Measurements from ENCODE around the gene CCNL1. TPM values are rescaled to one million over a fixed set of nuclear protein-coding genes. Genes with fewer than 3 reads are reported as not detected.
A peak's percentile ranks its signal among the peaks of the same experiment; 100 is the strongest.

The CCNL1 gene
- total RNA-seq, 1 donor, result 194 TPM

DNA sequence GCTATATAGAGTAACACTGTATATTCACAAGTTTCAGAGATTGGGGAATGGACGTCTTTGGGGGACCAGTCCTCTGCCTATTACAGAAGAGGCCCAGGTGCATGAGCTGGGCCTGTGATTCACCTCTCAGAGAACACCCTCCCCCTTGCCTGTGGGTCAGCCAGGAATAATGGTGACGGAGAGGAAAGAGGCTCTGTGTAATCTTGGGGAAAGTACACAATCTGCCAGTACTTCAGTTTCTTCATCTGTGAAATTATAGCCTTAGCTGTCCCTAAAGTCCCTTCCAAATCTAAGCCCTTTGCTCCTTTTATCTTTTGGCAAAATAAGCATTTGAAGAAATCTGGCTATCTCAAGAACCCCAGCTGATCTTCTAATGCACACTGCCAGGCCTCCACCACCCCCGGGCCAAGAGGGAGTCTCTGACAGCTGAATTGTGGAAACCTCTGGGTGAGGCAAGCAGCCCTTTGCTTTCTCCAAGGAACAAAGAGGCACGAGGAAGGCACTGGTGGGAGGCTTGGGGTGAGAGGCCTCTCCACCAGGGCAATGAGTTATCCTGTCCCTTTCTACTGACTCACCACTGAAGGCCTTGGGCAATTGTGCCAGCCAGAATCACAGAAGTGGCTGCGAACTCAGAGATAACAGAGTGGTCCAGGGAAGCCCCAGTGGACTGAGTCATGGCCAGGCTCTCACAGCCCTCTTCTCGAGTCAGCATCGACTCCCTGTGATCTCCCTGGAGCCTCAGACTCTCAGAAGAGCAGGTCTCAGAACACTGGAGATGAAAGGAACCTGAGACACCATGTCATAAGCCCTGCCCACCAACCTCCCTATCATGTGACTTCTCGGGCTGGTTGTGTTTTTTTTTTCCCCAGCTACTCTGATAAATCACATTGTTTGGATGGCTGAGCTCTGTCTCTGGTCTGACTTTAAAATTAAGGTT is 31.8 kb downstream of the CCNL1 start:
- H3K4me3 ChIP-seq (ENCODE audit: insufficient read depth, low read length), result no peak overlapping the region
- no peaks in the 10 kb centered on the region for H3K9me3 ChIP-seq (ENCODE audit: low read depth, low read length)
- peak overlapping the region; percentile 36 for H2AFZ ChIP-seq (ENCODE audit: low read length)
- no peaks in the 10 kb centered on the region for H4K20me1 ChIP-seq (ENCODE audit: insufficient read depth, low read length)
- TF ChIP-seq, protein P1, sequence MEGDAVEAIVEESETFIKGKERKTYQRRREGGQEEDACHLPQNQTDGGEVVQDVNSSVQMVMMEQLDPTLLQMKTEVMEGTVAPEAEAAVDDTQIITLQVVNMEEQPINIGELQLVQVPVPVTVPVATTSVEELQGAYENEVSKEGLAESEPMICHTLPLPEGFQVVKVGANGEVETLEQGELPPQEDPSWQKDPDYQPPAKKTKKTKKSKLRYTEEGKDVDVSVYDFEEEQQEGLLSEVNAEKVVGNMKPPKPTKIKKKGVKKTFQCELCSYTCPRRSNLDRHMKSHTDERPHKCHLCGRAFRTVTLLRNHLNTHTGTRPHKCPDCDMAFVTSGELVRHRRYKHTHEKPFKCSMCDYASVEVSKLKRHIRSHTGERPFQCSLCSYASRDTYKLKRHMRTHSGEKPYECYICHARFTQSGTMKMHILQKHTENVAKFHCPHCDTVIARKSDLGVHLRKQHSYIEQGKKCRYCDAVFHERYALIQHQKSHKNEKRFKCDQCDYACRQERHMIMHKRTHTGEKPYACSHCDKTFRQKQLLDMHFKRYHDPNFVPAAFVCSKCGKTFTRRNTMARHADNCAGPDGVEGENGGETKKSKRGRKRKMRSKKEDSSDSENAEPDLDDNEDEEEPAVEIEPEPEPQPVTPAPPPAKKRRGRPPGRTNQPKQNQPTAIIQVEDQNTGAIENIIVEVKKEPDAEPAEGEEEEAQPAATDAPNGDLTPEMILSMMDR (IDR thresholded peaks at IDR 0.05; ENCODE audit: extremely low read depth, low read depth, low read length), result no peak
- no peaks in the 10 kb centered on the region for H3K79me2 ChIP-seq (ENCODE audit: insufficient read depth, low read length)
- H3K27ac ChIP-seq (ENCODE audit: low read depth, low read length), result peak overlapping the region; percentile 91
- no peaks in the 10 kb centered on the region for H3K27me3 ChIP-seq (ENCODE audit: insufficient read depth, low read length)
- H3K4me1 ChIP-seq (ENCODE audit: insufficient read depth, low read length), result peaks cover 62% of the 10 kb centered on the region
- no peaks in the 10 kb centered on the region for H3K36me3 ChIP-seq (ENCODE audit: insufficient read depth, low read length)
- peak overlapping the region; percentile 53 for H3K4me2 ChIP-seq (ENCODE audit: insufficient read depth, low read length)
- peak; percentile 95 for DNase-seq (ENCODE audit: insufficient read length, low spot score, missing footprints)

DNA sequence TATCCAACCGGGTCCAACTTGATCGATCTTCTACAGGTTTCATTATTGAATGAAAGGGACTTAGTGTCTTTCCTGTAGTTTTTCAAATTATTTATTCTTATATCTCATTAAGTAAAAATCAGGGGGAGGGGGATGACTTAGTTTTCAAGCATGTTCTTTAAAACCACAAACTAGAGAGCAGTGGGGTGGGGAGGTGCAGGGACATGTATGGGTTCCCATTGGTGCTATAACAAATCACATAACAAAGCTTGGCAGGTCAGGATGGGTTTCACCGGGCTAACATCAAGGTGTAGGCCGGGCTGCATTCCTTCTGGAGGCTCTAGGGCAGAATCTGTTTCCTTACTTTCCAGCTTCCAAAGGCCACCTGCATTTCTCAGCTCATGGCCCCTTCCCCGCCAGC is 32.7 kb downstream of the CCNL1 start:
- Histone ChIP-seq H4K20me1 (ENCODE audit: insufficient read depth, low read length) (no peaks in the 10 kb centered on the region), H3K4me2 (ENCODE audit: insufficient read depth, low read length) (no peak overlapping the region), H3K79me2 (ENCODE audit: insufficient read depth, low read length) (no peaks in the 10 kb centered on the region), H3K4me3 (ENCODE audit: insufficient read depth, low read length) (no peak overlapping the region), H2AFZ (ENCODE audit: low read length) (no peak overlapping the region), H3K9me3 (ENCODE audit: low read depth, low read length) (no peaks in the 10 kb centered on the region), H3K27ac (ENCODE audit: low read depth, low read length) (peak overlapping the region; percentile 91), H3K36me3 (ENCODE audit: insufficient read depth, low read length) (no peaks in the 10 kb centered on the region), H3K4me1 (ENCODE audit: insufficient read depth, low read length) (peaks cover 56% of the 10 kb centered on the region), H3K27me3 (ENCODE audit: insufficient read depth, low read length) (no peaks in the 10 kb centered on the region)
- no peak for DNase-seq (ENCODE audit: insufficient read length, low spot score, missing footprints)
- TF ChIP-seq, protein P1 (IDR thresholded peaks at IDR 0.05; ENCODE audit: extremely low read depth, low read depth, low read length), result no peak

DNA sequence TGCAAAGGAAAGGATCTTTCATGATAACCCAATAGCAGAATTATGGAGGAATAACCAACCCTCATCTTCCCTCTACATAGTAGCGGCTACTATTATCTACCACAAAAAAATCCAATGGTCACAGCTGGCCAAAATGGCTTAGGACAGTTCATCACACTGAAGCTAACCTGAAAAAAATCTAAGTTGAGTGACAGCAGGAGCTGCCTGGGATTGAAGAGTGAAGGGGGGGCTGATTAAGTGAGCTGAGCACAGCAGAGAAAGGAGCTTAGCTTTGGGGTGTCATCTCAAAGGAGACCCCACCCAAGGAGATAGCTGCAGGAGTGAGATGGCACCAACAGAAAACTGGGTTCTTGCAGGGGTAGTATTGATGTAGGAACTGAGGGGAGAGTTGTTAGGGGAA is 33.6 kb downstream of the CCNL1 start:
- peaks cover 51% of the 10 kb centered on the region for H3K4me1 ChIP-seq (ENCODE audit: insufficient read depth, low read length)
- DNase-seq (ENCODE audit: insufficient read length, low spot score, missing footprints), result no peak
- no peaks in the 10 kb centered on the region for H3K27me3 ChIP-seq (ENCODE audit: insufficient read depth, low read length)

DNA sequence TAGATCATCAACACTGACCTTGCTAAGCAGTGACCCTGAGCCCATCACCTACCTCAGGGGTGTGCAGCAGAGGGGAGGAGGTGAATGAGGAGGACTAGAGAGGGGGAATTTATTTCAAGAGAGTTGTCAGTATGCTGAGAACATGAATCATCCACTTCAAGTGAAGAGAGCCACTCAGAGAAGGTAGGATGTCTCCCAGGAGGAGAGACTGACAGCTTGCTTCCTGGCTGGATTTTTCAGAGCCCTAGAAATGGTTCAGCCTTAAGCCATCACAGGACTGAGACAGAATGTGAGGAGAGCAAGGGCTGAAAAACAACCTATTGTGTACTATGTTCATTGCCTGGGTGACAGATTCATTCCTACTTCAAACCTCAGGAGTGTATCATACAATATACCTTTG is 34.8 kb downstream of the CCNL1 start:
- DNase-seq (ENCODE audit: insufficient read length, low spot score, missing footprints), result no peak
- TF ChIP-seq, protein P1 (IDR thresholded peaks at IDR 0.05; ENCODE audit: extremely low read depth, low read depth, low read length), result no peak
- H3K27ac ChIP-seq (ENCODE audit: low read depth, low read length), result no peak overlapping the region
- H2AFZ ChIP-seq (ENCODE audit: low read length), result no peak overlapping the region
- peaks cover 38% of the 10 kb centered on the region for H3K4me1 ChIP-seq (ENCODE audit: insufficient read depth, low read length)
- H3K79me2 ChIP-seq (ENCODE audit: insufficient read depth, low read length), result no peaks in the 10 kb centered on the region
- H4K20me1 ChIP-seq (ENCODE audit: insufficient read depth, low read length), result no peaks in the 10 kb centered on the region
- H3K9me3 ChIP-seq (ENCODE audit: low read depth, low read length), result no peaks in the 10 kb centered on the region
- no peaks in the 10 kb centered on the region for H3K27me3 ChIP-seq (ENCODE audit: insufficient read depth, low read length)
- no peaks in the 10 kb centered on the region for H3K36me3 ChIP-seq (ENCODE audit: insufficient read depth, low read length)
- H3K4me3 ChIP-seq (ENCODE audit: insufficient read depth, low read length), result no peak overlapping the region
- no peak overlapping the region for H3K4me2 ChIP-seq (ENCODE audit: insufficient read depth, low read length)

More for the DNA sequence above, 33.6 kb downstream of the CCNL1 start:
- Histone ChIP-seq H3K36me3 (ENCODE audit: insufficient read depth, low read length) (no peaks in the 10 kb centered on the region), H4K20me1 (ENCODE audit: insufficient read depth, low read length) (no peaks in the 10 kb centered on the region), H3K4me3 (ENCODE audit: insufficient read depth, low read length) (no peak overlapping the region), H3K4me2 (ENCODE audit: insufficient read depth, low read length) (no peak overlapping the region), H3K9me3 (ENCODE audit: low read depth, low read length) (no peaks in the 10 kb centered on the region), H2AFZ (ENCODE audit: low read length) (no peak overlapping the region), H3K27ac (ENCODE audit: low read depth, low read length) (no peak overlapping the region), H3K79me2 (ENCODE audit: insufficient read depth, low read length) (no peaks in the 10 kb centered on the region)
- TF ChIP-seq, protein P1 (IDR thresholded peaks at IDR 0.05; ENCODE audit: extremely low read depth, low read depth, low read length), result no peak
